HG03571 (cell line): ENCODE measurements around the gene KIFC3.
"Not testable (repeated sequence)": the region's sequence is repeated elsewhere in the genome, so short reads cannot be mapped to it uniquely, and the experiment has no call there.

Experiments
- ATAC-seq: cut with Tn5 transposase; IDR thresholded peaks from one replicate; pipeline ENCODE4 v1.9.1; 2021; ENCODE audit not compliant: unreplicated experiment

The KIFC3 gene

GRCh38 chr16:57825298-57826044, 23.2 kb upstream of the KIFC3 start:
- no peak for ATAC-seq

- ATAC-seq: no peak
These were observed 22.6 kb upstream of the KIFC3 start for GRCh38 chr16:57824888-57825287.

- no peak for ATAC-seq
These were observed 21.5 kb upstream of the KIFC3 start for GRCh38 chr16:57823836-57824235.

GRCh38 chr16:57822856-57823255, 20.6 kb upstream of the KIFC3 start:
- no peak for ATAC-seq

- ATAC-seq: no peak
These were observed 19.8 kb upstream of the KIFC3 start for GRCh38 chr16:57822018-57822553.

- no peak for ATAC-seq
These were observed 19.1 kb upstream of the KIFC3 start for GRCh38 chr16:57821149-57821971.

GRCh38 chr16:57818377-57819064, 16.2 kb upstream of the KIFC3 start:
- no peak for ATAC-seq

GRCh38 chr16:57817680-57818079, 15.4 kb upstream of the KIFC3 start:
- no peak for ATAC-seq

- ATAC-seq: no peak
These were observed 13.9 kb upstream of the KIFC3 start for GRCh38 chr16:57815987-57816745.

GRCh38 chr16:57814896-57815295, 12.6 kb upstream of the KIFC3 start:
- ATAC-seq: no peak

GRCh38 chr16:57813466-57813865, 11.2 kb upstream of the KIFC3 start:
- no peak for ATAC-seq

GRCh38 chr16:57811340-57811739, 9.0 kb upstream of the KIFC3 start:
- ATAC-seq: not testable (repeated sequence)

- ATAC-seq: peak; percentile 98
These were observed 8.1 kb upstream of the KIFC3 start for GRCh38 chr16:57810197-57811031.

GRCh38 chr16:57809276-57810196, 7.2 kb upstream of the KIFC3 start:
- peak; percentile 19 for ATAC-seq

- ATAC-seq: no peak
These were observed 6.4 kb upstream of the KIFC3 start for GRCh38 chr16:57808589-57809228.

GRCh38 chr16:57807968-57808528, 5.8 kb upstream of the KIFC3 start:
- ATAC-seq: no peak

- ATAC-seq: no peak
These were observed 5.1 kb upstream of the KIFC3 start for GRCh38 chr16:57807252-57807967.
